HG03469 (cell line): Measurements from ENCODE around the gene EIF1AX.
"Not testable (repeated sequence)": the region's sequence is repeated elsewhere in the genome, so short reads cannot be mapped to it uniquely, and the experiment has no call there.

ENCODE experiments used
- ATAC-seq: cut with Tn5 transposase; IDR thresholded peaks from one replicate; pipeline ENCODE4 v1.9.1; 2021; ENCODE audit warnings: mild to moderate bottlenecking, moderate library complexity, moderate number of reproducible peaks; ENCODE audit not compliant: unreplicated experiment

EIF1AX gene

GRCh38 chrX:20127440-20127839, 14.2 kb downstream of the EIF1AX start:
- not testable (repeated sequence) for ATAC-seq

- ATAC-seq, result not testable (repeated sequence)
These were observed 14.8 kb downstream of the EIF1AX start for GRCh38 chrX:20126833-20127232.

GRCh38 chrX:20124964-20125363, 16.7 kb downstream of the EIF1AX start:
- no peak for ATAC-seq

GRCh38 chrX:20118065-20118824, 23.4 kb downstream of the EIF1AX start:
- ATAC-seq, result no peak

- ATAC-seq, result no peak
These were observed 24.9 kb downstream of the EIF1AX start, which contains the start of gene MAP7D2 for GRCh38 chrX:20116577-20117240. TSS of gene MAP7D2 (minus strand) at chrX:20116907. CDS start at chrX:20116879, 28 bp downstream.

- ATAC-seq, result no peak
These were observed 25.5 kb downstream of the EIF1AX start for GRCh38 chrX:20116087-20116576.

GRCh38 chrX:20112022-20112774, 29.4 kb downstream of the EIF1AX start:
- ATAC-seq, result no peak

- no peak for ATAC-seq
These were observed 30.4 kb downstream of the EIF1AX start for GRCh38 chrX:20111271-20111670.

- ATAC-seq, result no peak
These were observed 39.6 kb downstream of the EIF1AX start for GRCh38 chrX:20101934-20102581.

- no peak for ATAC-seq
These were observed 50.1 kb downstream of the EIF1AX start for GRCh38 chrX:20091499-20091898.

- no peak for ATAC-seq
These were observed 51.8 kb downstream of the EIF1AX start for GRCh38 chrX:20089845-20090244.

GRCh38 chrX:20080277-20080676, 61.4 kb downstream of the EIF1AX start:
- no peak for ATAC-seq
